Osteoblast (primary cell): ENCODE data around the gene ACOT9. TPM values are rescaled to one million over a fixed set of nuclear protein-coding genes. Genes with fewer than 3 reads are reported as not detected.
"Not testable (repeated sequence)": the region's sequence is repeated elsewhere in the genome, so short reads cannot be mapped to it uniquely, and the experiment has no call there.

Experiments used
- DNase-seq: peaks from one replicate; pipeline ENCODE4 v3.0.0; 2011; ENCODE audit warnings: low spot score, mixed read lengths; ENCODE audit not compliant: insufficient read length; ENCODE audit errors: missing footprints
- H2AFZ ChIP-seq: 2 replicates; pipeline ENCODE4 v1.6.0; 2011; ENCODE audit warnings: mild to moderate bottlenecking, low read length
- H3K27ac ChIP-seq: 2 replicates; pipeline ENCODE4 v1.5.1; 2011; ENCODE audit warnings: mild to moderate bottlenecking, low read depth, low read length, moderate library complexity
- H3K27me3 ChIP-seq: 2 replicates; pipeline ENCODE4 v1.6.0; 2012; ENCODE audit warnings: mild to moderate bottlenecking, control low read depth, inconsistent platforms, low read length, moderate library complexity; ENCODE audit not compliant: insufficient read depth
- H3K36me3 ChIP-seq: 2 replicates; pipeline ENCODE4 v1.5.1; 2011; ENCODE audit warnings: mild to moderate bottlenecking, low read length, control low read depth, moderate library complexity; ENCODE audit not compliant: insufficient read depth
- H3K4me1 ChIP-seq: 2 replicates; pipeline ENCODE4 v1.5.1; 2011; ENCODE audit warnings: mild to moderate bottlenecking, low read length, control low read depth, moderate library complexity; ENCODE audit not compliant: insufficient read depth
- H3K4me2 ChIP-seq: 2 replicates; pipeline ENCODE4 v1.6.0; 2011; ENCODE audit warnings: mild to moderate bottlenecking, low read length; ENCODE audit not compliant: insufficient read depth
- H3K4me3 ChIP-seq: fragments of 200-600 bp; sonication (generic); 3 replicates; pipeline ENCODE4 v1.5.1; 2012; ENCODE audit warnings: mild to moderate bottlenecking, low read length, inconsistent platforms; ENCODE audit not compliant: insufficient read depth
- H3K79me2 ChIP-seq: 2 replicates; pipeline ENCODE4 v1.6.0; 2012; ENCODE audit warnings: mild to moderate bottlenecking, low read length, control low read depth, inconsistent platforms; ENCODE audit not compliant: insufficient read depth
- H3K9me3 ChIP-seq: 2 replicates; pipeline ENCODE4 v1.5.1; 2011; ENCODE audit warnings: low read depth, low read length, control low read depth
- H4K20me1 ChIP-seq: 2 replicates; pipeline ENCODE4 v1.6.0; 2012; ENCODE audit warnings: mild to moderate bottlenecking, low read length, control low read depth; ENCODE audit not compliant: insufficient read depth
- CTCF ChIP-seq: IDR thresholded peaks from 2 replicates; pipeline ENCODE4 v1.5.1; 2011; ENCODE audit warnings: mild to moderate bottlenecking, low read depth, low read length, moderate library complexity; ENCODE audit errors: extremely low read depth
- total RNA-seq: library from RNA; depleted of rRNA; stranded (reverse); fragments of >200 nt; gene quantifications from 2 replicates; pipeline ENCODE4 v1.2.3, GENCODE V29; 2012

The ACOT9 gene
- total RNA-seq, 1 donor = 53.6 TPM

- no peak for DNase-seq
- Histone ChIP-seq H3K9me3 (no peaks in the 10 kb centered on the region), H4K20me1 (no peaks in the 10 kb centered on the region), H3K4me2 (no peak overlapping the region), H3K4me3 (no peak overlapping the region), H3K27me3 (no peaks in the 10 kb centered on the region), H2AFZ (no peak overlapping the region), H3K27ac (no peak overlapping the region), H3K4me1 (peaks cover 5% of the 10 kb centered on the region), H3K79me2 (no peaks in the 10 kb centered on the region), H3K36me3 (no peaks in the 10 kb centered on the region)
- TF ChIP-seq CTCF = no peak
These were observed 6.1 kb upstream of the ACOT9 start for GRCh38 chrX:23749129-23749528.

GRCh38 chrX:23745786-23746185 lies 2.7 kb upstream of the ACOT9 start:
- Histone ChIP-seq H3K27me3 (no peaks in the 10 kb centered on the region), H3K9me3 (no peaks in the 10 kb centered on the region)
- no peak for TF ChIP-seq CTCF

GRCh38 chrX:23743623-23743971 lies 521 bp upstream of the ACOT9 start:
- not testable (repeated sequence) for H3K4me1 ChIP-seq, H3K36me3 ChIP-seq, H2AFZ ChIP-seq, H3K9me3 ChIP-seq, H3K27me3 ChIP-seq, DNase-seq
- peaks cover 11% of the 10 kb centered on the region for H4K20me1 ChIP-seq
- peak overlapping the region; percentile 85 for H3K4me3 ChIP-seq
- peak overlapping the region; percentile 85 for H3K4me2 ChIP-seq
- peak overlapping the region; percentile 95 for H3K27ac ChIP-seq
- peaks cover 42% of the 10 kb centered on the region for H3K79me2 ChIP-seq

More at GRCh38 chrX:23745786-23746185, 2.7 kb upstream of the ACOT9 start:
- Histone ChIP-seq H3K4me2 (no peak overlapping the region), H3K36me3 (no peaks in the 10 kb centered on the region), H3K4me1 (peaks cover 9% of the 10 kb centered on the region), H4K20me1 (peaks cover 4% of the 10 kb centered on the region), H2AFZ (no peak overlapping the region), H3K4me3 (no peak overlapping the region), H3K27ac (no peak overlapping the region), H3K79me2 (peaks cover 20% of the 10 kb centered on the region)
- DNase-seq = no peak

GRCh38 chrX:23742174-23742696 lies 841 bp downstream of the ACOT9 start:
- peak overlapping the region; percentile 62 for H2AFZ ChIP-seq
- H3K27me3 ChIP-seq = no peaks in the 10 kb centered on the region
- peak overlapping the region; percentile 85 for H3K4me2 ChIP-seq
- H3K27ac ChIP-seq = peak overlapping the region; percentile 95
- peaks cover 54% of the 10 kb centered on the region for H3K79me2 ChIP-seq
- H3K9me3 ChIP-seq = no peaks in the 10 kb centered on the region
- H4K20me1 ChIP-seq = peaks cover 13% of the 10 kb centered on the region
- H3K36me3 ChIP-seq = no peaks in the 10 kb centered on the region
- H3K4me1 ChIP-seq = peaks cover 9% of the 10 kb centered on the region
- peak overlapping the region; percentile 85 for H3K4me3 ChIP-seq
- DNase-seq = peak; percentile 75
- TF ChIP-seq CTCF = no peak
